Glutamatergic neuron (in vitro differentiated cells): ENCODE data around the gene CRCP. TPM values are rescaled to one million over a fixed set of nuclear protein-coding genes. Genes with fewer than 3 reads are reported as not detected.
"Not testable (repeated sequence)": the region's sequence is repeated elsewhere in the genome, so short reads cannot be mapped to it uniquely, and the experiment has no call there.

Experiments used
- DNase-seq: peaks from one replicate; pipeline ENCODE4 v3.0.0; 2022
- H3K27ac Mint-ChIP-seq: one replicate; pipeline ENCODE4 v1.8.0; 2020; ENCODE audit warnings: mild to moderate bottlenecking, mixed read lengths, inconsistent platforms; ENCODE audit not compliant: unreplicated experiment
- H3K27me3 Mint-ChIP-seq: one replicate; pipeline ENCODE4 v1.8.0; 2020; ENCODE audit warnings: mild to moderate bottlenecking, moderate library complexity, mixed read lengths, inconsistent platforms; ENCODE audit not compliant: unreplicated experiment
- H3K36me3 Mint-ChIP-seq: one replicate; pipeline ENCODE4 v1.8.0; 2020; ENCODE audit warnings: mild to moderate bottlenecking, mixed read lengths, inconsistent platforms; ENCODE audit not compliant: unreplicated experiment
- H3K4me1 Mint-ChIP-seq: one replicate; pipeline ENCODE4 v1.8.0; 2020; ENCODE audit warnings: mild to moderate bottlenecking, low read depth, mixed read lengths, inconsistent platforms; ENCODE audit not compliant: unreplicated experiment
- H3K4me3 Mint-ChIP-seq: one replicate; pipeline ENCODE4 v1.8.0; 2020; ENCODE audit warnings: mild to moderate bottlenecking, mixed read lengths, inconsistent platforms; ENCODE audit not compliant: unreplicated experiment
- H3K9me3 Mint-ChIP-seq: one replicate; pipeline ENCODE4 v1.8.0; 2020; ENCODE audit warnings: mild to moderate bottlenecking, moderate library complexity, mixed read lengths, inconsistent platforms; ENCODE audit not compliant: unreplicated experiment
- CTCF ChIP-seq: fragments of 200-600 bp; sonication (generic); IDR thresholded peaks from one replicate; pipeline ENCODE4 v1.5.0; 2021; ENCODE audit not compliant: partially characterized antibody, unreplicated experiment
- total RNA-seq: library from RNA; stranded (reverse); fragmentation: NEBNext Ultra II Directional; extraction: Animal tissue kit (Norgen Biotek cat#: 25700); gene quantifications from one replicate; pipeline ENCODE4 v1.2.1, GENCODE V29; 2021; ENCODE audit not compliant: unreplicated experiment

CRCP gene
- total RNA-seq, 1 donor from 2014 or later: 29.1 TPM

GRCh38 chr7:66142996-66143395, 28.3 kb downstream of the CRCP start:
- TF ChIP-seq CTCF: no peak
- Mint-ChIP-seq H3K9me3 (peaks cover 6% of the 10 kb centered on the region), H3K27me3 (peaks cover 6% of the 10 kb centered on the region), H3K36me3 (peaks cover 12% of the 10 kb centered on the region), H3K4me1 (peaks cover 41% of the 10 kb centered on the region), H3K4me3 (peak overlapping the region; percentile 71), H3K27ac (peak overlapping the region; percentile 91)
- no peak for DNase-seq

- peaks cover 45% of the 10 kb centered on the region for H3K4me1 Mint-ChIP-seq
- TF ChIP-seq CTCF: no peak
- peaks cover 12% of the 10 kb centered on the region for H3K36me3 Mint-ChIP-seq
- DNase-seq: no peak
- H3K9me3 Mint-ChIP-seq: peaks cover 6% of the 10 kb centered on the region
- H3K27ac Mint-ChIP-seq: peak overlapping the region; percentile 91
- peaks cover 6% of the 10 kb centered on the region for H3K27me3 Mint-ChIP-seq
- peak overlapping the region; percentile 71 for H3K4me3 Mint-ChIP-seq
Observed at GRCh38 chr7:66143876-66144332, 29.3 kb downstream of the CRCP start.

- Mint-ChIP-seq H3K27ac (peak overlapping the region; percentile 86), H3K27me3 (peaks cover 6% of the 10 kb centered on the region), H3K9me3 (peaks cover 6% of the 10 kb centered on the region), H3K4me3 (peak overlapping the region; percentile 46), H3K36me3 (peaks cover 12% of the 10 kb centered on the region), H3K4me1 (peaks cover 45% of the 10 kb centered on the region)
- DNase-seq: no peak
- no peak for TF ChIP-seq CTCF
Observed at GRCh38 chr7:66145400-66146104, 30.9 kb downstream of the CRCP start.

- DNase-seq: no peak
- H3K4me1 Mint-ChIP-seq: peaks cover 40% of the 10 kb centered on the region
- H3K27me3 Mint-ChIP-seq: peaks cover 5% of the 10 kb centered on the region
- H3K4me3 Mint-ChIP-seq: peak overlapping the region; percentile 41
- H3K9me3 Mint-ChIP-seq: peaks cover 6% of the 10 kb centered on the region
- no peak for TF ChIP-seq CTCF
- H3K36me3 Mint-ChIP-seq: peaks cover 12% of the 10 kb centered on the region
- peak overlapping the region; percentile 76 for H3K27ac Mint-ChIP-seq
Observed at GRCh38 chr7:66146701-66147100, 32.1 kb downstream of the CRCP start.

GRCh38 chr7:66147657-66148056, 33.0 kb downstream of the CRCP start:
- peaks cover 42% of the 10 kb centered on the region for H3K4me1 Mint-ChIP-seq
- not testable (repeated sequence) for DNase-seq, H3K4me3 Mint-ChIP-seq, H3K36me3 Mint-ChIP-seq, H3K9me3 Mint-ChIP-seq, H3K27ac Mint-ChIP-seq, H3K27me3 Mint-ChIP-seq
